ENCODE results near the gene CMPK1.

CMPK1 gene

GRCh38 chr1:47424336-47424982 is 90.9 kb downstream of the CMPK1 start:
- DNase-seq (ENCODE audit: low spot score) = peak; percentile 44

Measured in hematopoietic multipotent progenitor cell treated with erythropoietin and hydrocortisone succinate and interleukin-3 and kit ligand, for 17 days (in vitro differentiated cells).